OCI-LY1 (cell line): ENCODE measurements around the gene RILP.

Experiments used
- H2AFZ ChIP-seq: fragments of 200-600 bp; sonication (generic), shearing (Covaris generic); 2 replicates; pipeline ENCODE4 v1.6.0; 2014; ENCODE audit warnings: antibody characterized with exemption, mild to moderate bottlenecking, low read length
- H3F3A ChIP-seq: fragments of 200-600 bp; sonication (generic), shearing (Covaris generic); 2 replicates; pipeline ENCODE4 v1.6.0; 2014; ENCODE audit warnings: mild to moderate bottlenecking, antibody characterized with exemption, low read length, moderate library complexity; ENCODE audit not compliant: insufficient read depth
- H3K27ac ChIP-seq: fragments of 200-600 bp; sonication (generic); 2 replicates; pipeline ENCODE4 v1.5.1; 2014; ENCODE audit warnings: low read length, mixed run types, mild to moderate bottlenecking, low read depth; ENCODE audit not compliant: poor library complexity, severe bottlenecking
- H3K27me3 ChIP-seq: fragments of 200-600 bp; sonication (generic); 2 replicates; pipeline ENCODE4 v1.6.0; 2014; ENCODE audit warnings: antibody characterized with exemption, mild to moderate bottlenecking, low read length, moderate library complexity; ENCODE audit not compliant: insufficient read depth
- H3K36me3 ChIP-seq: fragments of 200-600 bp; sonication (generic); 2 replicates; pipeline ENCODE4 v1.6.1; 2014; ENCODE audit warnings: mild to moderate bottlenecking, antibody characterized with exemption, low read length, moderate library complexity, mixed read lengths; ENCODE audit not compliant: insufficient read depth
- H3K4me1 ChIP-seq: fragments of 200-600 bp; sonication (generic); 2 replicates; pipeline ENCODE4 v1.5.1; 2014; ENCODE audit warnings: mild to moderate bottlenecking, low read length, moderate library complexity; ENCODE audit not compliant: insufficient read depth, severe bottlenecking
- H3K4me2 ChIP-seq: fragments of 200-600 bp; sonication (generic), shearing (Covaris generic); 2 replicates; pipeline ENCODE4 v1.6.1; 2014; ENCODE audit warnings: low read length
- H3K4me3 ChIP-seq: fragments of 200-600 bp; sonication (generic); 2 replicates; pipeline ENCODE4 v1.5.1; 2014; ENCODE audit warnings: low read length, low read depth, mild to moderate bottlenecking, mixed read lengths; ENCODE audit not compliant: poor library complexity, severe bottlenecking
- H3K79me2 ChIP-seq: fragments of 200-600 bp; shearing (Covaris generic); 2 replicates; pipeline ENCODE4 v1.6.1; 2016; ENCODE audit warnings: mixed run types, low read length, mixed read lengths; ENCODE audit not compliant: insufficient read depth
- H3K9ac ChIP-seq: fragments of 200-600 bp; sonication (generic), shearing (Covaris generic); 2 replicates; pipeline ENCODE4 v1.6.1; 2014; ENCODE audit warnings: mild to moderate bottlenecking, low read length, mixed read lengths
- H3K9me2 ChIP-seq: fragments of 200-600 bp; sonication (generic), shearing (Covaris generic); 2 replicates; pipeline ENCODE4 v1.6.1; 2014; ENCODE audit warnings: low read depth, mild to moderate bottlenecking, low read length, mixed read lengths
- H3K9me3 ChIP-seq: fragments of 200-600 bp; shearing (Covaris generic); 2 replicates; pipeline ENCODE4 v1.6.1; 2014; ENCODE audit warnings: low read length, mixed read lengths
- H4K20me1 ChIP-seq: fragments of 200-600 bp; sonication (generic), shearing (Covaris generic); 2 replicates; pipeline ENCODE4 v1.6.0; 2016; ENCODE audit warnings: mild to moderate bottlenecking, low read length; ENCODE audit not compliant: insufficient read depth
- EZH2 ChIP-seq: fragments of 200-600 bp; sonication (generic), shearing (Covaris generic); IDR thresholded peaks from 2 replicates; pipeline ENCODE4 v1.8.0; 2017; ENCODE audit warnings: borderline replicate concordance, mixed run types, mild to moderate bottlenecking, antibody characterized with exemption, low read length, moderate library complexity, mixed read lengths
- TF ChIP-seq, protein P1 (sequence below): fragments of 200-600 bp; sonication (generic), shearing (Covaris generic); IDR thresholded peaks from 2 replicates; pipeline ENCODE4 v1.5.1; 2017; ENCODE audit warnings: mild to moderate bottlenecking, antibody characterized with exemption, low read length, moderate library complexity, mixed read lengths

The RILP gene

GRCh38 chr17:1638171-1638590 is 11.5 kb downstream of the RILP start:
- TF ChIP-seq, protein P1, sequence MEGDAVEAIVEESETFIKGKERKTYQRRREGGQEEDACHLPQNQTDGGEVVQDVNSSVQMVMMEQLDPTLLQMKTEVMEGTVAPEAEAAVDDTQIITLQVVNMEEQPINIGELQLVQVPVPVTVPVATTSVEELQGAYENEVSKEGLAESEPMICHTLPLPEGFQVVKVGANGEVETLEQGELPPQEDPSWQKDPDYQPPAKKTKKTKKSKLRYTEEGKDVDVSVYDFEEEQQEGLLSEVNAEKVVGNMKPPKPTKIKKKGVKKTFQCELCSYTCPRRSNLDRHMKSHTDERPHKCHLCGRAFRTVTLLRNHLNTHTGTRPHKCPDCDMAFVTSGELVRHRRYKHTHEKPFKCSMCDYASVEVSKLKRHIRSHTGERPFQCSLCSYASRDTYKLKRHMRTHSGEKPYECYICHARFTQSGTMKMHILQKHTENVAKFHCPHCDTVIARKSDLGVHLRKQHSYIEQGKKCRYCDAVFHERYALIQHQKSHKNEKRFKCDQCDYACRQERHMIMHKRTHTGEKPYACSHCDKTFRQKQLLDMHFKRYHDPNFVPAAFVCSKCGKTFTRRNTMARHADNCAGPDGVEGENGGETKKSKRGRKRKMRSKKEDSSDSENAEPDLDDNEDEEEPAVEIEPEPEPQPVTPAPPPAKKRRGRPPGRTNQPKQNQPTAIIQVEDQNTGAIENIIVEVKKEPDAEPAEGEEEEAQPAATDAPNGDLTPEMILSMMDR: no peak
- TF ChIP-seq EZH2: no peak
- Histone ChIP-seq H4K20me1 (no peaks in the 10 kb centered on the region), H3K4me3 (no peak overlapping the region)

DNA sequence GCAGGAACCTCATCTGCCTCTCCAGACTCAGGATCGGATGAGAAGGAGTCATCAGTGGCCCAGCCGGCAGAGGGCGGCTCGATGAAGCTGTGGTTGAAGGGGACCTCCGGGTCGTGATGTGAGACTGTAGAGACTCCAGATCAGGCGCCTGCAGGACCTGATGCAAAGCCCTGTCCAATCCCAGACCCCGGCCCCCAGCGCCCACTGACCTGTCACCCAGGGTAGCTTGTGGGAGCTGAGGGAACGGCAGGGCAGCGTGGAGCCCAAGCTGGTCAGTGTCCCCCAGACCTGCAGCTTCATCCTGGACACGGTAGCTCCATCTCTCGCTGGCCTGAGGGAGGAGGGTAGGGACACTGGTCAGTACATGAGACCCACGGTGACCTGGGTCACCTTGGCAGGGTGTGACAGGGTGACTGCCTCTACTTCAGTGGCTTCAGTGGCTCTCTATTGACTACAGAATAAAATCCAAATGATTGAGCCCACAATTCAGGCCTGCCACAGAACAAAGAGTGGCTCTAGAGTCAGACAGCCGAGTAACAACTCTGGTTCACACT is 12.9 kb downstream of the RILP start:
- no peaks in the 10 kb centered on the region for H3K36me3 ChIP-seq
- no peak overlapping the region for H3K4me3 ChIP-seq

More at GRCh38 chr17:1638171-1638590, 11.5 kb downstream of the RILP start:
- no peaks in the 10 kb centered on the region for H3K4me1 ChIP-seq
- H3K27ac ChIP-seq: no peak overlapping the region
- H3K9ac ChIP-seq: no peak overlapping the region
- no peaks in the 10 kb centered on the region for H3K79me2 ChIP-seq
- H3K4me2 ChIP-seq: no peak overlapping the region
- no peaks in the 10 kb centered on the region for H3K9me3 ChIP-seq
- H3K27me3 ChIP-seq: peaks cover 4% of the 10 kb centered on the region; the same call in 1 of the 2 replicates
- no peak overlapping the region for H2AFZ ChIP-seq
- no peaks in the 10 kb centered on the region for H3K36me3 ChIP-seq
- no peaks in the 10 kb centered on the region for H3K9me2 ChIP-seq
- no peaks in the 10 kb centered on the region for H3F3A ChIP-seq

GRCh38 chr17:1635675-1636465 is 13.8 kb downstream of the RILP start:
- Histone ChIP-seq H3K36me3 (no peaks in the 10 kb centered on the region), H3K4me2 (no peak overlapping the region), H3K4me1 (peaks cover 4% of the 10 kb centered on the region), H3K27ac (no peak overlapping the region), H3K79me2 (no peaks in the 10 kb centered on the region), H3F3A (no peaks in the 10 kb centered on the region), H3K9ac (no peak overlapping the region), H3K9me3 (no peaks in the 10 kb centered on the region), H3K9me2 (no peaks in the 10 kb centered on the region), H3K4me3 (no peak overlapping the region), H2AFZ (no peak overlapping the region), H3K27me3 (peaks cover 4% of the 10 kb centered on the region; the same call in 1 of the 2 replicates), H4K20me1 (no peaks in the 10 kb centered on the region)
- no peak for TF ChIP-seq EZH2
- TF ChIP-seq, protein P1: no peak

More for the DNA sequence above, 12.9 kb downstream of the RILP start:
- H3K27ac ChIP-seq: no peak overlapping the region
- peaks cover under 1% of the 10 kb centered on the region for H3K4me1 ChIP-seq
- H3K9ac ChIP-seq: no peak overlapping the region
- TF ChIP-seq EZH2: no peak
- TF ChIP-seq, protein P1: peak; percentile 8; the same call in 1 of the 2 replicates
- H3F3A ChIP-seq: no peaks in the 10 kb centered on the region
- no peaks in the 10 kb centered on the region for H3K9me2 ChIP-seq
- no peaks in the 10 kb centered on the region for H3K79me2 ChIP-seq
- no peaks in the 10 kb centered on the region for H4K20me1 ChIP-seq
- no peak overlapping the region for H2AFZ ChIP-seq
- peaks cover 4% of the 10 kb centered on the region; the same call in 1 of the 2 replicates for H3K27me3 ChIP-seq
- H3K9me3 ChIP-seq: no peaks in the 10 kb centered on the region
- H3K4me2 ChIP-seq: no peak overlapping the region
